ENCODE measurements around the gene TRIM9. TPM values are rescaled to one million over a fixed set of nuclear protein-coding genes. Genes with fewer than 3 reads are reported as not detected.

Gene TRIM9
- 1 to 10 TPM; 1.1 to 4.8 (median 2.8) TPM for total RNA-seq

GRCh38 chr14:51094901-51095853, at the start of gene TRIM9:
Gene TRIM9, minus strand, starts transcription at chr14:51095105. Its CDS starts 166 bp downstream, at chr14:51094939.
- DNase-seq (ENCODE audit: low spot score) (peak; percentile 85), ATAC-seq (ENCODE audit: low FRiP score) (peak; percentile 97)
- no peak for TF ChIP-seq CTCF (IDR thresholded peaks at IDR 0.05)

- DNase-seq (ENCODE audit: low spot score) (no peak), ATAC-seq (ENCODE audit: low FRiP score) (no peak)
- no peak for TF ChIP-seq CTCF (IDR thresholded peaks at IDR 0.05)
Observed at GRCh38 chr14:51140856-51141255, 46.0 kb upstream of the TRIM9 start.

GRCh38 chr14:51140338-51140737, 45.4 kb upstream of the TRIM9 start:
- no peak for ATAC-seq (ENCODE audit: low FRiP score)
- TF ChIP-seq CTCF (IDR thresholded peaks at IDR 0.05): no peak

DNA sequence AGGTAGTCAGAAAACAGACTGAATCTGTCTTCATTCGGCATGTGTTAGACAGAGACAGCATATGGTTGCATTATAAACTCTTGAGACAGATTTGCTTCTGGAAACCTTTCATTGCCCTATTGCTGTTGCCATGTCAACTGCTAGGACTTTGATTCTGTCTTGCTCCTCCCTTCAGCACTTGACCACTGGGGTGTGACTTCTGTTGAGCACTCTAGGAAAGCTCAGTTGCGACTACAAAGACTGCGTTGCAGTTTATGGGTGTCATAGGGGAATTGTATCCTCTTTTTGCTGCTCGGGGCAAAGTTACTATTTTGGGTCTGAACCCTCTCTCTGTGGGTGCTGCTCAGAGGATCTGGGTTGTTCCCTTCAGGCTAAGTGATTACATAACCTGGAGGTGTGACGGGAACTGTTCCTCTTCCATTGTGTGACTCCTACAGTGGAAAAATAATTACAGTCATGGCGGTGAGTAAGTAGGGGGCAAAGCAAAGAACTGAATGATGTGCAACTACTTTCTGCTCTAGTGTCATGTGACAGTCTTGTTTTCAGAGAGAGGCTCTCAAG, 44.3 kb upstream of the TRIM9 start:
- no peak for DNase-seq (ENCODE audit: low spot score)
- no peak for ATAC-seq (ENCODE audit: low FRiP score)
- no peak for TF ChIP-seq CTCF (IDR thresholded peaks at IDR 0.05)

More at GRCh38 chr14:51140338-51140737, 45.4 kb upstream of the TRIM9 start:
- DNase-seq (ENCODE audit: low spot score): no peak

DNA sequence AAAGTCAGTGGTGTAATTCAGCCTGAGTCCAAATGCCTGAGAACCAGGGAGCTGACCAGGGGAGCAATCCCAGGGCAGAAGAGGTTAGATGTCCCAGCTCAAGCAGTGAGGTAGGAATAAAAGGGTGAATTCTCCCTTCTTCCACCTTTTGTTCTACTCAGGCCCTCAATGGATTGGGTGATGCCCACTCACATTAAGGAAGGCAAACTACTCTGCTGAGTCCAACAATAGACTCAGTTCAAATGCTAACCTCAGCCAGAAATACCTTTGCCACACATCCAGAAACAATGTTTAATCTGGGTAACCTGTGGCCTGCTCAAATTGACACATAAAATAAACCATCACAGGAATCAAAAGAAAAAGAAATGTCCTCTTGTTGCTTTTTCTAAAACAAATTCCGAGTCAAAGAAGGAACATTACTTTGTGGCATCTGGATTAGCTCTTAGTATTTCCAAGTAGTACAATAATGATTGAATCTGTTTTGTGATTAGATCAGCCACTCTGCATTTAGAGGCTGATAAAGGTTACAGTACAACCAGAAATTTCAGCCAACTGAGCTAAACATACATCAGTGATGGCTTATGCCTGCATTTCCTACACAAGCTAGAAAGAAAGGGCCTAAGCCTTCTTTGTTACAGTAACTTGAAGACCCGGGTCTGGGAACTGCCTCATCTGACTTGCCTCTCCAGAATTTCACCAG, 43.6 kb upstream of the TRIM9 start:
- DNase-seq (ENCODE audit: low spot score): no peak
- no peak for TF ChIP-seq CTCF (IDR thresholded peaks at IDR 0.05)
- no peak for ATAC-seq (ENCODE audit: low FRiP score)

DNA sequence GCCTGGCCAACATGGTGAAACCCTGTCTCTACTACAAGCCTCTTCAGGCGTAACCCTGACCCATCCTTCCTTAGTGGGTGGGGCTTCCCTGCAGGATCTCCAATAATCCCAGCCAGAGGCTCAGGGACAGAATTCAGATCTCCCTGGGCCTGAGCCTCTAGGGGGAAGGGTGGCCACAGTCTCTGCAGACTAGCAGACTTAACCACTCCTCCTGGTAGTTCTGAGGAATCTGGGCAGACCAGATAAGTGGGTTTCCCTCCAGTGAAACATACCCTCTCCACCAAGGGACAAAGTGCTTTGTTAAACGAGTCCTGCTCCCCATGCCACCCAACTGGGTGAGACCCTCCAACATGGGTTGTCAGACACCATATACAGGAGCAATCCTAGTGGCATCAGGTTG, 36.6 kb upstream of the TRIM9 start:
- DNase-seq (ENCODE audit: low spot score) (no peak), ATAC-seq (ENCODE audit: low FRiP score) (no peak)
- TF ChIP-seq CTCF (IDR thresholded peaks at IDR 0.05): no peak

All from omental fat pad (tissue), 4 donors.